ENCODE data around the gene IRAK1BP1. TPM values are rescaled to one million over a fixed set of nuclear protein-coding genes. Genes with fewer than 3 reads are reported as not detected.
"Not testable (repeated sequence)": the region's sequence is repeated elsewhere in the genome, so short reads cannot be mapped to it uniquely, and the experiment has no call there.

Gene IRAK1BP1
- total RNA-seq, 2 experiments from 2014 or later, result 1.9 to 2.1 TPM

- H3K9me3 Mint-ChIP-seq, result no peaks in the 10 kb centered on the region
- DNase-seq, result no peak
- no peaks in the 10 kb centered on the region for H3K27me3 Mint-ChIP-seq
- no peaks in the 10 kb centered on the region for H3K36me3 Mint-ChIP-seq (ENCODE audit: low read depth)
- no peak overlapping the region for H3K4me3 Mint-ChIP-seq
- CTCF ChIA-PET, result no interaction called here
- H3K27ac Mint-ChIP-seq, result no peak overlapping the region
- H3K4me1 Mint-ChIP-seq, result no peaks in the 10 kb centered on the region
- POLR2A ChIA-PET, result no interaction called here
These were observed 12.8 kb upstream of the IRAK1BP1 start for GRCh38 chr6:78854546-78854945.

- H3K36me3 Mint-ChIP-seq (ENCODE audit: low read depth); H3K4me3 Mint-ChIP-seq; H3K27ac Mint-ChIP-seq; H3K4me1 Mint-ChIP-seq; H3K9me3 Mint-ChIP-seq; H3K27me3 Mint-ChIP-seq; DNase-seq: not testable (repeated sequence)
- POLR2A ChIA-PET, result interaction anchor here (0.6 kb wide), 1 partner anchor 58 kb away, joined by 4 read pairs; no protein-coding TSS in a partner anchor
- CTCF ChIA-PET, result interaction anchor here (1.0 kb wide), 1 partner anchor 9 kb away, joined by 4 read pairs; the partner anchor contains the start of gene IRAK1BP1
These were observed 8.9 kb upstream of the IRAK1BP1 start for GRCh38 chr6:78858339-78858938.

- Mint-ChIP-seq H3K4me3 (no peak overlapping the region), H3K27ac (no peak overlapping the region), H3K4me1 (peaks cover 5% of the 10 kb centered on the region), H3K9me3 (no peaks in the 10 kb centered on the region), H3K36me3 (ENCODE audit: low read depth) (no peaks in the 10 kb centered on the region), H3K27me3 (no peaks in the 10 kb centered on the region)
- DNase-seq, result no peak
- ChIA-PET POLR2A (no interaction called here), CTCF (no interaction called here)
These were observed 5.8 kb upstream of the IRAK1BP1 start for GRCh38 chr6:78861509-78861908.

- POLR2A ChIA-PET, result interaction anchor here (0.8 kb wide), 1 partner anchor 369 kb away, joined by 3 read pairs; no protein-coding TSS in a partner anchor
- no peak for DNase-seq
- H3K27me3 Mint-ChIP-seq, result no peaks in the 10 kb centered on the region
- no peak overlapping the region for H3K4me3 Mint-ChIP-seq
- H3K36me3 Mint-ChIP-seq (ENCODE audit: low read depth), result no peaks in the 10 kb centered on the region
- CTCF ChIA-PET, result no interaction called here
- H3K4me1 Mint-ChIP-seq, result peaks cover 23% of the 10 kb centered on the region
- no peak overlapping the region for H3K27ac Mint-ChIP-seq
- no peaks in the 10 kb centered on the region for H3K9me3 Mint-ChIP-seq
These were observed 3.8 kb upstream of the IRAK1BP1 start for GRCh38 chr6:78863576-78863975.

- no peaks in the 10 kb centered on the region for H3K36me3 Mint-ChIP-seq (ENCODE audit: low read depth)
- CTCF ChIA-PET, result no interaction called here
- H3K27ac Mint-ChIP-seq, result no peak overlapping the region
- no peak for DNase-seq
- no peak overlapping the region for H3K4me3 Mint-ChIP-seq
- peaks cover 24% of the 10 kb centered on the region for H3K4me1 Mint-ChIP-seq
- H3K27me3 Mint-ChIP-seq, result no peaks in the 10 kb centered on the region
- H3K9me3 Mint-ChIP-seq, result no peaks in the 10 kb centered on the region
- POLR2A ChIA-PET, result no interaction called here
These were observed 2.4 kb upstream of the IRAK1BP1 start for GRCh38 chr6:78864957-78865356.

- H3K4me1 Mint-ChIP-seq, result peaks cover 31% of the 10 kb centered on the region
- no peaks in the 10 kb centered on the region for H3K9me3 Mint-ChIP-seq
- ChIA-PET POLR2A (interaction anchor here (1.1 to 2.3 kb wide), 4 partner anchors 14 to 211 kb away, joined by 4 to 14 read pairs (median 7); partner anchors contain the start of gene PHIP), CTCF (interaction anchor here (1.0 to 1.6 kb wide), 2 partner anchors 9 to 18 kb away, joined by 4 read pairs; no protein-coding TSS in a partner anchor)
- peaks cover 4% of the 10 kb centered on the region for H3K36me3 Mint-ChIP-seq (ENCODE audit: low read depth)
- no peak for DNase-seq
- peak overlapping the region; percentile 90 for H3K4me3 Mint-ChIP-seq
- H3K27ac Mint-ChIP-seq, result peak overlapping the region; percentile 81
- H3K27me3 Mint-ChIP-seq, result no peaks in the 10 kb centered on the region
These were observed 356 bp upstream of the IRAK1BP1 start for GRCh38 chr6:78867020-78867369.

- no peak for DNase-seq
- Mint-ChIP-seq H3K4me3 (peak overlapping the region; percentile 90), H3K27ac (peak overlapping the region; percentile 81), H3K36me3 (ENCODE audit: low read depth) (peaks cover 4% of the 10 kb centered on the region), H3K9me3 (no peaks in the 10 kb centered on the region), H3K27me3 (no peaks in the 10 kb centered on the region), H3K4me1 (peaks cover 31% of the 10 kb centered on the region)
- POLR2A ChIA-PET, result no interaction called here
- CTCF ChIA-PET, result no interaction called here
These were observed 765 bp downstream of the IRAK1BP1 start for GRCh38 chr6:78868116-78868515.

- Mint-ChIP-seq H3K4me1 (peaks cover 4% of the 10 kb centered on the region), H3K27me3 (no peaks in the 10 kb centered on the region), H3K36me3 (ENCODE audit: low read depth) (peaks cover 4% of the 10 kb centered on the region), H3K27ac (no peak overlapping the region), H3K9me3 (no peaks in the 10 kb centered on the region), H3K4me3 (no peak overlapping the region)
- no peak for DNase-seq
- ChIA-PET POLR2A (no interaction called here), CTCF (no interaction called here)
These were observed 8.2 kb downstream of the IRAK1BP1 start for GRCh38 chr6:78875505-78875904.

- no peak overlapping the region for H3K4me3 Mint-ChIP-seq
- H3K36me3 Mint-ChIP-seq (ENCODE audit: low read depth), result peaks cover 3% of the 10 kb centered on the region
- ChIA-PET CTCF (no interaction called here), POLR2A (no interaction called here)
- no peak overlapping the region for H3K27ac Mint-ChIP-seq
- H3K9me3 Mint-ChIP-seq, result no peaks in the 10 kb centered on the region
- no peak for DNase-seq
- H3K4me1 Mint-ChIP-seq, result no peaks in the 10 kb centered on the region
- H3K27me3 Mint-ChIP-seq, result no peaks in the 10 kb centered on the region
These were observed 16.3 kb downstream of the IRAK1BP1 start for GRCh38 chr6:78883651-78884050.

- H3K36me3 Mint-ChIP-seq (ENCODE audit: low read depth); POLR2A ChIA-PET; DNase-seq; CTCF ChIA-PET; H3K4me3 Mint-ChIP-seq; H3K27ac Mint-ChIP-seq; H3K27me3 Mint-ChIP-seq; H3K4me1 Mint-ChIP-seq; H3K9me3 Mint-ChIP-seq: not testable (repeated sequence)
These were observed 22.6 kb downstream of the IRAK1BP1 start for GRCh38 chr6:78889901-78890300.

- no peak overlapping the region for H3K27ac Mint-ChIP-seq
- CTCF ChIA-PET, result no interaction called here
These were observed 28.9 kb downstream of the IRAK1BP1 start for GRCh38 chr6:78896227-78896626.

GRCh38 chr6:78908621-78909020 lies 41.3 kb downstream of the IRAK1BP1 start:
- Mint-ChIP-seq H3K9me3 (no peaks in the 10 kb centered on the region), H3K27me3 (peaks cover 26% of the 10 kb centered on the region), H3K4me3 (no peak overlapping the region), H3K27ac (no peak overlapping the region), H3K36me3 (ENCODE audit: low read depth) (no peaks in the 10 kb centered on the region), H3K4me1 (peaks cover 16% of the 10 kb centered on the region)
- POLR2A ChIA-PET, result no interaction called here
- CTCF ChIA-PET, result no interaction called here
- DNase-seq, result no peak

More at GRCh38 chr6:78896227-78896626, 28.9 kb downstream of the IRAK1BP1 start:
- no peak for DNase-seq
- POLR2A ChIA-PET, result no interaction called here
- H3K9me3 Mint-ChIP-seq, result no peaks in the 10 kb centered on the region
- no peaks in the 10 kb centered on the region for H3K27me3 Mint-ChIP-seq
- no peaks in the 10 kb centered on the region for H3K4me1 Mint-ChIP-seq
- H3K4me3 Mint-ChIP-seq, result no peak overlapping the region
- no peaks in the 10 kb centered on the region for H3K36me3 Mint-ChIP-seq (ENCODE audit: low read depth)

GRCh38 chr6:78909391-78909790 lies 42.0 kb downstream of the IRAK1BP1 start:
- Mint-ChIP-seq H3K4me3 (no peak overlapping the region), H3K36me3 (ENCODE audit: low read depth) (no peaks in the 10 kb centered on the region), H3K9me3 (no peaks in the 10 kb centered on the region), H3K4me1 (peaks cover 16% of the 10 kb centered on the region), H3K27me3 (peaks cover 26% of the 10 kb centered on the region), H3K27ac (no peak overlapping the region)
- ChIA-PET CTCF (no interaction called here), POLR2A (no interaction called here)
- no peak for DNase-seq

GRCh38 chr6:78910010-78910409 lies 42.7 kb downstream of the IRAK1BP1 start:
- CTCF ChIA-PET, result interaction anchor here (1.1 kb wide), 1 partner anchor 11 kb away, joined by 4 read pairs; no protein-coding TSS in a partner anchor
- POLR2A ChIA-PET, result no interaction called here
- Mint-ChIP-seq H3K27ac (no peak overlapping the region), H3K9me3 (no peaks in the 10 kb centered on the region), H3K27me3 (peaks cover 26% of the 10 kb centered on the region), H3K4me1 (peaks cover 16% of the 10 kb centered on the region), H3K36me3 (ENCODE audit: low read depth) (no peaks in the 10 kb centered on the region), H3K4me3 (no peak overlapping the region)
- DNase-seq, result no peak

Data from activated CD4-positive, alpha-beta memory T cell treated with anti-CD3 and anti-CD28 coated beads, Interleukin-2, amount 10 ng/mL, durations not matched to agents 7 days and 5 days (primary cell).